HG03460 (cell line): ENCODE results near the gene PGS1.

Experiments
- ATAC-seq: cut with Tn5 transposase; IDR thresholded peaks from one replicate; pipeline ENCODE4 v1.9.1; 2021; ENCODE audit not compliant: unreplicated experiment

PGS1 gene

GRCh38 chr17:78406920-78407319, 28.5 kb downstream of the PGS1 start:
- no peak for ATAC-seq

GRCh38 chr17:78407387-78408000, 29.0 kb downstream of the PGS1 start:
- no peak for ATAC-seq

DNA sequence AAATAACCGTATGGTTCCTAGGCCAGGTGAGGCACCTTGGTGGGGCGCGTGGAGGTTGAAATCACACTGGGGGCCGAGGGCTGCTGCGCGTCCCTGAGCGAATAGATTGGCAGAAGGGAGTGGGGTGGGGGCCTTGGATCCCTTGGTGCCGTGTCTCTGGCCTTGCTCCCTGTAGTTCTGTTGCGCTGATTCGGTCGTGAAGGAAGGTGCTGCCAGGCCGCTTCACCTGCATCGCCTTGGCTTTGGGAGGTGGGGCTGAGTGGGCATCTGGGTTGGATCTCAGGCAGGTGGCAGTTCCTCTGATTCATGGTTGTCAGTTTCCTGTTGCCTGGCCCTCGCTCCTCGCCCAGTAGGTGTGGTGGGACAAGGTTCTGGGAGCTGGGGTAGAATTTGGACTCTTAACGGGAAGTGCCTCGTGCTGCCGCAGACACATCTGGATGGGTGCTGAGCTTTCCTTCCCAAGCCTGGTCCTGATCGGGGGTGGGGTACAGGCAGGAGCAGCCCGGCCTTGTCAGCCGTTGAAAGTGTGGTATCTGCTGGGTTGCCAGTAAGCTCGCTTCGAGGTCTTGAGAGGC, 30.1 kb downstream of the PGS1 start:
- no peak for ATAC-seq

DNA sequence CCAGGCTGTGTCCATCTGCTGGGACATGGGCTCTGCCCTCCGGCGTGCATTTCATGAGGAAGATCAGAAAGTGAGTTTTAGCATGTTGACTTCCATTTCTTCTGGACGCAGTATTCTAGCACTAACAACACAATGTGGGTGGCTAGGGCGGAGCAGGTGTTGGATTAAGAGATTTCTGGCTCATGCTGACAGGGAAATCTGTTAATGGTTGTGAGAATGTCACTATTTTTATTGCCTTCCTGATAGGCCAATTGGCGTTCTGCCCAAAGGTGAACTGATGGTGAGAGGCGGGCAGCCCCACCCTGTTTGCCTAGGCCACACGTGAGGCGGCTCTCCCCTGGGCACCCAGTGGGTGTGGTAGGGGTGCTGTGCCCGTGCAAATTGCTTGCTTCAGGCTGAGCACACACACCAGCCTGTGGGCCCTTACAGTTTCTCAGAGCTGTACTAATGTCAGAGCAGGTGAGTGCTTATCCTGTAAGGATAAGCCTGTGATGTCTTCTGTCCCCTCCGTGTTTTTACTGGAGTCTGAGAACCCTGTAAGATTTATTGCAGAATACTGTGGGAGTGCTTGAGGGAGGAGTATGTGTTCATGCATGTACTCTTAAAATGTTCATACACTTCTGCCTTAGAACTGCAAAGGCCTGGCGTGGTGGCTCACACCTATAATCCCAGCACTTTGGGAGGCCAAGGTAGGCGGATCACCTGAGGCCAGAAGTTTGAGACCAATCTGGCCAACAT, 30.9 kb downstream of the PGS1 start:
- ATAC-seq, result no peak

- ATAC-seq, result no peak
Observed at GRCh38 chr17:78411241-78411857, 32.9 kb downstream of the PGS1 start.

- ATAC-seq, result no peak
Observed at GRCh38 chr17:78412403-78412802, 34.0 kb downstream of the PGS1 start.

- ATAC-seq, result no peak
Observed at GRCh38 chr17:78414178-78415162, 36.0 kb downstream of the PGS1 start.

DNA sequence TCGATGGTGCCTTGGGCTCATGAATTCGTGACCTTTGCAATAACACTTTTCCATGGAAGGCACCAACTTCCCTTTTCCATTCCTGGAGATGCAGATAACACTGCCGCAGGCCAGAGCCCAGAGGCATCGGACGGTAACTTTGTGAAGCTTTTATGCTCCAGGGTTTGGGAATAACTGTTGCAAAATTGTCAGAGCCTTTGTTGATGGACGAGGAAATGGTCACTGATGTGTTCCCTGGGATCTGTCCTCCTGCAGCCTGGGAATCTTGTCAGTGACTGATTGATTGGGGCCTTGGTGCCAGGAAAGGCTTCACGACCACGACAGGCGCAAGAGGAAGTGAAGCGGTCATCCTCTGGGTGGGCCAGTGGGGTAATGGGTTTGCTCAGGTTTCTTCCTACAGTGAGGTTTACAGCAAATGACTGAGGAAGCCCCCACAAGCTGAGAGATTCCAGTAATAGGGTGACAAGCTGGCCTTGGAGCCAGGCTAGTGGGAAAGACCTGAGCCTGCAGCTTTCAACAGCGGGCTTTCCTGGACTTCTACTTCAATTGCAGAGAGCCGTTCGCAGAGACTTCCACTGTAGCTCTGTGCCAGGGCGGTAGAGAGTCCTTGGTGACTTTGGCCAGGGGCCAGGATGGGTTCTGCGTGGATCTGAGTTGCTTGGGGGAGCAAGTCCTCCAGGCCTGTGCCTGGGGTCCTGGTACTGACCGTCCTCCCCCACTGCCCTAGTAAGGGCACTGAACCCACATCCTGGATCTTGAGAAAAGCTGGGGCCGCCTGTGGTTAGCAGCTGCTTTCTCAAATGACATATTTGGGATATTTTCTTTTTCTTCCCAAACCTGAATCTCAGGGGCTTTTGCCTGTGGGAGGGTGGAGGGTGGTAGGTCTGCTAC, 37.6 kb downstream of the PGS1 start:
- ATAC-seq, result no peak

DNA sequence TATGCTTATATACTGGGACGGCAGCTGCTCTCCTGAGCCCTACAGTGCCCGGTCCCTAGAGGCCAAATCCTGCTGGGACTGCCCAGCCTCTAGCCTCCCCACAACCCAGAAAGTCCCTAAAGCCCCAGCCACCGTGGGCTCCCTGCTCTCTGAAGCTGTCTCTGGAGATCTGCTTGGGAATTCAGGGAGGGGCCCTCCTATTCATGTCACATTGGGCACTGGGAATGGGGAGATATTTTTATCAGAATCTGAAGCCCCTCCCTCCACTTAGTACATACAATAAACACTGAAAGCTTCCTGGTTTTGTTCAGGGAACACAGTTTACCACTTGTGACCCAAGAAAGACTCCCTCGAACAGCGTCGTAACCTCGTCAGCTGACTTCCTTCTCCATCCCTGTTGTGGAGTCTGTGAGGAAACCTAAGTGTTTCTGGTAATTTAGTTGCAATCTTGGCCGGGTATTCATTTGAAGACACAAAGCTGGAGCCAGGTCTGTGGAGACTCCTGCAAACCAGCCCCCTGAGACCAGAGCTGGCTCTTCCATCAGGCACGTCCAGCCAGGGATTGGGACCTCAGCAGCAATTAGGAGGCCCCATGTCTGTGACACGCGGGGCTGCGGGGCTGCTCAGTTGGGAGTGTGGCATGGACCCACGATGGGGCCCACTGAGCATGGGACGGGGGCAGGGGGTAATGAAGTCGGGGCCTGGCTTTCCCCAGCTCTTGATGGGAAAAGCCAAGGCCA, 38.5 kb downstream of the PGS1 start:
- no peak for ATAC-seq

DNA sequence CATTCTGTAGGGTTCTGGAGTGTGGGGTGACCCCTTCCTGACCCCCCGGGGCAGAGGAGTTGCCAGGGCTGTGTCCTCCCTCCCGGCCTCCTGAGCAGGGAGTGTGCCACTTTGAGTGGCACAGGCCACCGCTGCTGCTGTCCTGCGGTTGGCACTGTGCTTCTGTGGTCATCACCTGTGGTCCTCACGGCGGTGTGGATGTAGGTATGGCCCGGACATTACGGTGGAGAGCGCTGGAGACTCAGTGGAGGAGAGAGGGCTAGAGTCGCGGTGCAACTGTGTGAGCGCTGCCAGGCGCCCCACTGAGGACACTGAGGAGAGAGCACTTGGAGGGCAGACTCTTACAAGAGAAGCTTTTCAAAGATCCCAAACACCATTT, 39.1 kb downstream of the PGS1 start:
- no peak for ATAC-seq

GRCh38 chr17:78418326-78419026, 40.0 kb downstream of the PGS1 start:
- no peak for ATAC-seq

DNA sequence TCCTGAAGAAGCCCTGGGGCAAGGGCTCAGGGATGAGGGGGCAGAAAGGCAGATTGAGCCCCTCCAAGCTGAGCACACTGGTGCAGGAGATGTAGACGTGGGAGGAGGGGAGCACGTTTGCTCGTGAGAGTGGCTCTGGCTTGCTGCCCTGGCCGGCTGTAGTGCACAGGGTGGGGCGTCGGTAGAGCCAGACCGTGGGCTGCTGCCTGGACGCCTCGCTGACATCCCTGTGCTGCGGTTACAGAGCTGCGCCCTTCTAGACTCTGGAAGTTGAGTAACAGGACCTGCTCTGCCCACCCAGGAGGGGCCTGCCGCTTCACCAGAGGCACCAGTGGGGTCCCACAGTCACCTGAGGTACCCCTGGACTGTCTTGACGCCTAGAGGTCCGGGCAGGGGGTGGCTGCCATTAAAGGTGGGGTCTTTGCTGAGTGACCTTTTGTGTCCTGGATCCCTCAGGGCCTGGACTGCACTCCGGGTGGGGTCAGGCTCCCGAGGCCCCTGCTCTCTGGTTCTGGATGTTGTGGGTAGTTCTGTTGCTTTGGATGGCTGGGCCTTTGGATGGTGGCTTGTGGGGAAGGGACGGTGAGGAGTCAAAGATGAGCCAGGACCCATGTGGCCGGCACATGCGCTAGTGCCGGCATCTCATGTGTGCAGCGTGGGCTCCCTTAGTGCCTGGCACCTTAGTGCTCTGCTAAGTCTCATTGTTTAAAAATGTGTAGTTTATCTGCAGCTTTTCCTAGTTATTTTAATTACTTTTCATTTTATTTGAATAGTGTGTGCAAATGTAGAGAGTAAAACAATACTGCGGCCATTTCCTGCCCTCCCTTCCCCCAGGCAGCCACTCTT, 41.7 kb downstream of the PGS1 start:
- ATAC-seq, result no peak

DNA sequence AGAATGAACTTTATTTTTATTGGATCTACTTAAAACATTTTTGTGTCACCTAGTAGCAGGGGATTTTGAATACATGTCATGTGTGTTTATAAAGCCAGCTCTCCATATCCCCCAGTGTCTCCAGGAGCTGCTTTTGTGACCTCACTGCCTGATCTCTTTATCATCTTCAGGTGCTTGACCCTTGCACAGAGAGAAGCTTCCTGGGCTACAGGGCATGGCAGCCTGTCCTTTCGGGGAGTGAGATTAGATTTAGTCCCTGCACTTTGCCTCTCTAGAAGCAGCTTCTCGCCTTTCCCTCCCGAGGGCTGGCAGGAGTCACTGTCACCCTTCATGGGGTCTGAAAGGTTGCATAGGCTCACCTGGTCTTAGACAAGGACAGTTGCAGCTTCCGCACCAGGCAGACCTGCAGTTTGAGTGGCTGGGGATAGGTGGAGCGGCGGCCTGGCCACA, 42.7 kb downstream of the PGS1 start:
- ATAC-seq, result no peak

GRCh38 chr17:78421534-78422266, 43.3 kb downstream of the PGS1 start:
- no peak for ATAC-seq

DNA sequence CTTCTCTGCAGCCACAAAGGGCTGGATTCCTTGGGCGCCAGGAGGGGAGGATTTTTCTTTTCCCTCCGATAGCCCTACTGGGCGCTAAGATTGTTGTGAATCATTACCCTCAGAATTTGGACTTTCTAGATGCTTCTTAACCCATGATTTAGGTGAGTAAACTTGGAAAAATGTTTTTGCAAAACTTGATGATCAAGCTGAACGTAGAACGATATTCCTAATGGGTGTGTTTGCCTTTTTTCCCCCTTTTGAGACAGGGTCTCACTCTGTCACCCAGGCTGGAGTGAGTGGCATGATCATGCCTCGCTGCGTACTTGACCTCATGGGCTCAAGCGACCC, 43.8 kb downstream of the PGS1 start:
- ATAC-seq, result no peak

DNA sequence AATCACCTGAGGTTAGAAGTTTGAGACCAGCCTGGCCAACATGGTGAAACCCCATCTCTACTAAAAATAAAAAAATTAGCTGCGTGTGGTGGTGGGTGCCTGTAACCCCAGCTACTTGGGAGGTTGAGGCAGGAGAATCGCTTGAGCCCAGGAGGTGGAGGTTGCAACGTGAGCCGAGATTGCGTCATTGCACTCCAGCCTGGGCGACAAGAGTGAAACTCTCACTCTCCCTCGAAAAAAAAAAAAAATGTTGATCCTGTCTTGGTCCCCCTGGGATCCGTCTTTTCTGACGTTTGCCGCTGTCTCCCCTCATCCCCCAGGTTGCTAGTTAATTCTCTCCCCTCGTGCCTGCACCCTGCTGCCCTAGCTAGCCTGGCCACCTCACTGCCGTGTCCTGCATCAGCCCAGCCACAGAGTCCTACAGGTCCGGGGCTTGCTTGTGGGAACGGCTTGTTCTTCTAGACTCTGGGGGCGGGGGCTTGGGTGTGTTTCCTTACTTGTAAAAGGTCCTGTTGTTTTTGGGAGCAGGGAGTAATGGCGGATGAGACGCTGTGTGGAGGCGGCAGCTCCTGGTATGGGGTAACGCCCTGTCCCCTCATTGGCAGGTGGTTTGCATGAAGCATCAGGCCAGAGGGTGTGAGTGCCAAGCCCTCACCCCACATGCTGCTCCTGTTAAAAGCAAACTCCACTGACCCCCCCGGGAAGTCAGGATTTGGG, 44.6 kb downstream of the PGS1 start:
- no peak for ATAC-seq
